ENCODE data around the gene ERCC6L2.
A peak's percentile ranks its signal among the peaks of the same experiment; 100 is the strongest.

The ERCC6L2 gene

GRCh38 chr9:95870352-95870751, 5.1 kb upstream of the ERCC6L2 start:
- no peak for DNase-seq (ENCODE audit: low read depth)

- DNase-seq (ENCODE audit: low read depth): no peak
Observed at GRCh38 chr9:95870906-95871305, 4.6 kb upstream of the ERCC6L2 start.

GRCh38 chr9:95874303-95874988, 1.0 kb upstream of the ERCC6L2 start:
- no peak for DNase-seq (ENCODE audit: low read depth)

DNA sequence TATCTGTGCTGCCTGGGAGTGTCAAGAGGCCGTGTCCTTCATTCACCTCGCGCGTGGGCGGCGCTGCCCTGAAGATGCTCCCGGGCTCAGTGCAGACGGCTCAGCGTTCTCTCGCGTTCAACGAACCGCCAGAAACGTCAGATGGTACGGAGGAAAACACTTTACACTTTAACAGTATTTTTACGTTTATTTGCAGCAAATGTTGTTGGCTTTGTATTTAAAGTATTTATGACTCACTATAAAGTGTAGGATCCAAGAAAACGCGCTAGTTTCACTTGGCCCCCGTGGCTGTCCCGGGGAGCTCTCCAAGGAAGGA, 544 bp upstream of the ERCC6L2 start:
- DNase-seq (ENCODE audit: low read depth): peak; percentile 40

GRCh38 chr9:95876138-95876444, 600 bp downstream of the ERCC6L2 start:
- DNase-seq (ENCODE audit: low read depth): no peak

DNA sequence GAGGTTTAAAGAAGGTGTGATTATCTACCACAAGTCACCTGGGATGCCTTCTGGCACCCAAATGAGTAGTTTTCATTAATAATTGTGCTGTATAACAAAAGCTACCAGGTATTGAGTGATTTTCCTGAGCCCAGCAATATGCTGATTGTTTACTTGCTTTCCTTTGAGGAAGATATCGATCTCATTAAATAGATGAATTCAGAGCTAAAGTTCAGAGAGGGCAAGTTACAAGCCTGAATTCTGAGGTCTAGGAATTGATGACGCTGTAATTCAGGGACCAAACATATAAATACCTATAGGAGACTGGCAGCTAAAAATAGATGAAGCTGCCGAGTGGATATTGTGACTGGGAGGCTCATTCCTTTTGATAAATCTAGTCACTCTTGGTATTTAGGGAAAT, 1.1 kb downstream of the ERCC6L2 start:
- no peak for DNase-seq (ENCODE audit: low read depth)

GRCh38 chr9:95877984-95878383, 2.5 kb downstream of the ERCC6L2 start:
- no peak for DNase-seq (ENCODE audit: low read depth)

GRCh38 chr9:95879591-95879990, 4.1 kb downstream of the ERCC6L2 start:
- no peak for DNase-seq (ENCODE audit: low read depth)

GRCh38 chr9:95880021-95880690, 4.7 kb downstream of the ERCC6L2 start:
- DNase-seq (ENCODE audit: low read depth): no peak

GRCh38 chr9:95887926-95888497, 12.5 kb downstream of the ERCC6L2 start:
- DNase-seq (ENCODE audit: low read depth): no peak

DNA sequence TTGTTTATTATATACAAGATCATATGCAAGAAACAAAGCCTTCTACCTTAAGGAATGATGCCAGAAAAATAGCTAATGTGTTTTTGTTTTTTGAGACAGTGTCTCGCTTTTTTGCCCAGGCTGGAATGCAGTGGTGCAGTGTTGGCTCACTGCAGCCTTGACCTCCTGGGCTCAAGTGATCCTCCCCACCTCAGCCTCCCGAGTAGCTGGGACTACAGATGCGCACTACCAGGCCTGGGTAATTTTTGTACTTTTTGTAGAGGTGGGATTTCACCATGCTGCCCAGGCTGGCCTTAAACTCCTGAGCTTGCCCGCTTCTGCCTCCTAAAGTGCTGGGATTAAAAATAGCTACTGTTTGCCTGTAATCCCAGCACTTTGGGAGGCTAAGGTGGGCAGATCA, 15.1 kb downstream of the ERCC6L2 start:
- no peak for DNase-seq (ENCODE audit: low read depth)

DNA sequence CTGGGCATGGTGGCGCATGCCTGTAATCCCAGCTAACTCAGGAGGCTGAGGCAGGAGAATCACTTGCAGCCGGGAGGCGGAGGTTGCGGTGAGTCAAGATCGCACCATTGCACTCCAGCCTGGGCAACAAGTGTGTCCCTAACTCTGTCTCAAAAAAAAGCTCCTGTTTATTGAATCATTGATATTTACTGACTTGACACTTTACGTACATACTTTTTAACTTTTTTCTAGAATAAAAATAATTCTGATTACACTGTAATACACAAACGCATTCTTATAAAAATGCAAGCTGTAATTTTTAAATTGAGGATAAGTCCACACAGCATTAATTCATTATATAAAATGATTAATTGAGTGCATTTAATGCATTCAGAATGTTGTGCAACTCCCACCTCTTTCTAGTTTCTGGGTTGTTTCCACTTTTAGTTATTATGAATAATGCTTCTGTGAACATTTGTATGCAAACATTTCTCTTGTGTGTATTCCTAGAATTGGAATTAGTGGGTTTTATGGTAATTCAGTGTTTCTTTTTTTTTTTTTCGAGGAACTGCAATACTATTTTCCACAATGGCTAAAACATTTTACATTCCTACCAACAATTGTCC, 15.7 kb downstream of the ERCC6L2 start:
- DNase-seq (ENCODE audit: low read depth): no peak

GRCh38 chr9:95892690-95893089, 17.2 kb downstream of the ERCC6L2 start:
- DNase-seq (ENCODE audit: low read depth): no peak

- no peak for DNase-seq (ENCODE audit: low read depth)
Observed at GRCh38 chr9:95896580-95896979, 21.1 kb downstream of the ERCC6L2 start.

DNA sequence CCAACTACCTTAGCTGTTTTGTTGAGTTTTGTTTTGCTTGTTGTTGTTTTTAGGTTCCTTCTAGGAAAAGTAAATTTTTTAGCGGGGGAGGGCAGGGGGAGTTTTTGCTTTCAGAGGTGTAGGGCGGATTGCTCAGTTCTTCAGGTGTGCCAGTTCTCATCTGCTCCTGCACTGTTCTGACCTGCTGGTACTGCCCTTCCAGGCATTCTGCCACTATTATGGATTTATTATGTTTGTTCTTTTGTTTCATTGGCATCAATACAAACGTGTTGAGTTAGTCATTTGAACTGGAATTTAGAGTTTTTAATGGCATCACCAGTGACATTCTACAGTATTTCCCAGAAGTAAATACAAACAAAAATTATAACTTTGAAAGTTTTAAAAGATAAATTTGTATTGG, 26.0 kb downstream of the ERCC6L2 start:
- no peak for DNase-seq (ENCODE audit: low read depth)

GRCh38 chr9:95903398-95903797, 27.9 kb downstream of the ERCC6L2 start:
- no peak for DNase-seq (ENCODE audit: low read depth)

- no peak for DNase-seq (ENCODE audit: low read depth)
Observed at GRCh38 chr9:95907794-95908193, 32.3 kb downstream of the ERCC6L2 start.

GRCh38 chr9:95910023-95910707, 34.7 kb downstream of the ERCC6L2 start:
- no peak for DNase-seq (ENCODE audit: low read depth)

GRCh38 chr9:95910770-95911340, 35.4 kb downstream of the ERCC6L2 start:
- no peak for DNase-seq (ENCODE audit: low read depth)

DNA sequence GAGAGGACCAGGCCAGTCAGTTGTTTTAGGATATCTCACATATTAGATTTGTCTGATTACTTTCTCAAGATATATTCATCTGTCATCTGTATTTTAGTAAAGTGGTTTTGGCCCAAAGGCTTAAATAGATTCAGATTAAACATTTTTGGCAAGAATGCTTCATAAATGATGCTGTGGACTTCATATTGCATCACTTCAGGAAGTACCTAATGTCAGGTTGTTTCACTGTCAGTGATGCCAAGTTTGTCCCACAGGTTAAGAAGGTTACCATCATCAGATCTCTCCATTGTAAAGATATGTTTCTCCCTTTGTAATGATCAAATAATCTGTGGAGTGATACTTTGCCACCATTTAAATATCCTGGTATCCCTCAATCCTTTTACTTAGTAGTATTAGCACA, 37.3 kb downstream of the ERCC6L2 start:
- no peak for DNase-seq (ENCODE audit: low read depth)

GRCh38 chr9:95920017-95920416, 44.5 kb downstream of the ERCC6L2 start:
- DNase-seq (ENCODE audit: low read depth): no peak

- no peak for DNase-seq (ENCODE audit: low read depth)
Observed at GRCh38 chr9:95923794-95924193, 48.3 kb downstream of the ERCC6L2 start.

DNA sequence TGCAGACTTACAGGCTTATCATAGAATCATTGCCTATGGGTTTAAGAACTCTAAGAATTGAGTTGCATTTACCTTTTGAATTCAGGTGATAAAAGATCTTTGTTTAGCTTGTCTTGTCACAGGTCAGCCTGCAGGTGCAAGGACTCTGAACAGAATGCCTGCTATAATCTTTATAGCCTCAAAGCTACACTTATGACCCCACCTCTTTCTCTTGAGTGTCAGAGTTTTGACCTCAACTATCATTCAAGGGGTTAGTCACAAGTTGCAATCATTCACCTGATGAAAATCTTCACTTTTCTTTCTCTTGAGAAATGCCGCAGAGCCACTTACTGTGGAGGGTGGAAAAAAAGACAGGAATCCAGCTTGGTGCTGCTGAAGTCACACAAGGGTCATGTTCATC, 49.5 kb downstream of the ERCC6L2 start:
- DNase-seq (ENCODE audit: low read depth): no peak

Data from activated T-cell treated with anti-CD3 and anti-CD28 coated beads for 24 hours (primary cell).